ENCODE measurements around the gene RNF180. TPM values are rescaled to one million over a fixed set of nuclear protein-coding genes. Genes with fewer than 3 reads are reported as not detected.
"Not testable (repeated sequence)": the region's sequence is repeated elsewhere in the genome, so short reads cannot be mapped to it uniquely, and the experiment has no call there.

RNF180 gene
- polyA plus RNA-seq, 2 of the 4 experiments (the other 2 are of a cell fraction): 0.14 to 0.50 TPM

DNA sequence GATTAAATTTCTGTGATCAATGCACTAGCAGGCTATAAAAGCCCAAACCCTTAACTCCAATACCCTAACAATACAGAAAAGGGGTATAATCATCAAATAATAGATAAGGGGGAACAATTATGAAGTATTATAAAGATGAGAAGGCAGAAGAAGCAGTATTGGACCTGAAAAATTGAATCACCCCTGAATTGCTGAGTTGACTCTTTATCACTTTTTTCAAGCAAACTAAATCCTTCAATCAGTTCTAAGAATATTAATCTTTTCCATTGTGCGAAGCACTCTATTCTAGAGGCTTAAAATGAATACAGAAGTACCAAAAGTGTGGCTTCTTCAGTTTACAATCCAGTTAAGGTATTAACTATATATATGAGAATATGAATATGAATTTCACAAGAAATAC lies 120.7 kb downstream of the RNF180 start:
- FAIRE-seq: no peak
- POLR2A ChIA-PET: no interaction called here
- ATAC-seq: no peak
- no peak overlapping the region for H3K27ac ChIP-seq
- no peaks in the 10 kb centered on the region for H3K9me3 ChIP-seq
- CTCF ChIA-PET: no interaction called here
- no peak for DNase-seq (ENCODE audit: low read depth in 1 of 2, low spot score in 1 of 2)
- TF ChIP-seq MAZ (IDR thresholded peaks at IDR 0.05; ENCODE audit: borderline replicate concordance, low read depth, low read length) (no peak), MAFK (IDR thresholded peaks at IDR 0.05; ENCODE audit: partially characterized antibody) (peak; percentile 64)
- no peak overlapping the region for H3K4me3 ChIP-seq
- H3K4me1 ChIP-seq: no peaks in the 10 kb centered on the region
- 7% methylated on average over 1 of the region's 1 CpG for whole genome bisulfite sequencing (ENCODE audit: missing lambda C conversion rate)
- H3K4me2 ChIP-seq: no peak overlapping the region

- FAIRE-seq, CTCF ChIA-PET, ATAC-seq: not testable (repeated sequence)
Measured at GRCh38 chr5:64288496-64288895, 122.9 kb downstream of the RNF180 start.

DNA sequence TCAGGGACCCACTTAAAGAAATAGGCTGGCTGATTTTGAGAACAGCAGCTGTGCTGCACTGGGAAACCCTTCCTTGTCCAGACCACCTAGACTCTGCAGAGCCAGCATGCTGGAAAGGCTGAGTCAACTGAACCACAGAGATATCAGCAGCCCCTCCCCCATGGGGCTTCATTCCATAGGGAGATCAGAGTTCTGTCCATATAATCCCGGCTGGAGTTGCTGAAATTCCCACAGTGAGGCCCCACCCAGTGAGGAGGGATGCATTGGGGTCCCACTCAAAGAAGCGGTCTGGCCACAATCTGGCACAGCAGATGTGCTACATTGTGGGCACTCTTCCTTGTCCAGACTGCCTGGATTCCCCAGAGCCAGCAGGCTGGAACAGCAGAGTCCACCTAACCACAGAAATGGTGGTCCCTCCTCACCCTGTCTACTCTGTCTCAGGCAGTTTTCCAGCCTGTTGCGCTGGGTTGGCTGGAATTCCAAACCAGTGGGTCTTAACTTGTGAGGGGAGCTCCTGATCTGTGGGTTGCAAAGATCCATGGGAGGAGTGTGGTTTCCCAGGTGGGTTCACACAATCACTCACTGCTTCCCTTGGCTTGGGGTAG lies 127.1 kb downstream of the RNF180 start:
- ChIA-PET POLR2A (no interaction called here), CTCF (no interaction called here)
- TF ChIP-seq HOXA7 (CRISPR knock-in tag; IDR thresholded peaks at IDR 0.05) (no peak), REST (IDR thresholded peaks at IDR 0.05) (no peak), EP300 (IDR thresholded peaks at IDR 0.05) (no peak), CEBPB (IDR thresholded peaks at IDR 0.05) (no peak), CBX2 (IDR thresholded peaks at IDR 0.05; ENCODE audit: borderline replicate concordance, low read depth) (no peak), JUNB (IDR thresholded peaks at IDR 0.05) (no peak), NPAS2 (CRISPR knock-in tag; IDR thresholded peaks at IDR 0.05; ENCODE audit: borderline replicate concordance) (no peak), NFE2L2 (conservative IDR thresholded peaks at IDR 0.05; ENCODE audit: low read length) (no peak), EHF (CRISPR knock-in tag; IDR thresholded peaks at IDR 0.05) (no peak), BHLHE40 (IDR thresholded peaks at IDR 0.05; ENCODE audit: low read depth, low read length) (no peak), RARB (CRISPR knock-in tag; IDR thresholded peaks at IDR 0.05) (no peak), HMGXB4 (CRISPR knock-in tag; IDR thresholded peaks at IDR 0.05; ENCODE audit: borderline replicate concordance) (no peak), ZC3H11A (IDR thresholded peaks at IDR 0.05) (no peak), JUN (IDR thresholded peaks at IDR 0.05) (no peak), FOSL2 (IDR thresholded peaks at IDR 0.05) (no peak), FOSL2 (CRISPR knock-in tag; IDR thresholded peaks at IDR 0.05) (no peak), RFX5 (IDR thresholded peaks at IDR 0.05) (no peak), RCOR1 (IDR thresholded peaks at IDR 0.05; ENCODE audit: low read depth, low read length) (no peak)
- TF ChIP-seq, protein P1, sequence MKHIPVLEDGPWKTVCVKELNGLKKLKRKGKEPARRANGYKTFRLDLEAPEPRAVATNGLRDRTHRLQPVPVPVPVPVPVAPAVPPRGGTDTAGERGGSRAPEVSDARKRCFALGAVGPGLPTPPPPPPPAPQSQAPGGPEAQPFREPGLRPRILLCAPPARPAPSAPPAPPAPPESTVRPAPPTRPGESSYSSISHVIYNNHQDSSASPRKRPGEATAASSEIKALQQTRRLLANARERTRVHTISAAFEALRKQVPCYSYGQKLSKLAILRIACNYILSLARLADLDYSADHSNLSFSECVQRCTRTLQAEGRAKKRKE (CRISPR knock-in tag; IDR thresholded peaks at IDR 0.05; ENCODE audit: low read depth): no peak
- TF ChIP-seq, protein P2, sequence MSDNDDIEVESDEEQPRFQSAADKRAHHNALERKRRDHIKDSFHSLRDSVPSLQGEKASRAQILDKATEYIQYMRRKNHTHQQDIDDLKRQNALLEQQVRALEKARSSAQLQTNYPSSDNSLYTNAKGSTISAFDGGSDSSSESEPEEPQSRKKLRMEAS (IDR thresholded peaks at IDR 0.05): no peak
- TF ChIP-seq, protein P3, sequence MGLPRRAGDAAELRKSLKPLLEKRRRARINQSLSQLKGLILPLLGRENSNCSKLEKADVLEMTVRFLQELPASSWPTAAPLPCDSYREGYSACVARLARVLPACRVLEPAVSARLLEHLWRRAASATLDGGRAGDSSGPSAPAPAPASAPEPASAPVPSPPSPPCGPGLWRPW (IDR thresholded peaks at IDR 0.05): no peak
- DNase-seq (ENCODE audit: low read depth in 1 of 2, low spot score in 1 of 2): no peak
- no peak overlapping the region for H3K4me2 ChIP-seq
- H3K9me3 ChIP-seq: no peaks in the 10 kb centered on the region
- no peaks in the 10 kb centered on the region for H3K4me1 ChIP-seq
- H3K27ac ChIP-seq: no peak overlapping the region
- no peak overlapping the region for H3K4me3 ChIP-seq
- no peak for FAIRE-seq
- whole genome bisulfite sequencing (ENCODE audit: missing lambda C conversion rate): 0% methylated on average over 2 of the region's 3 CpGs
- ATAC-seq: no peak

More at GRCh38 chr5:64288496-64288895, 122.9 kb downstream of the RNF180 start:
- H3K4me2 ChIP-seq; POLR2A ChIA-PET; H3K9me3 ChIP-seq; DNase-seq (ENCODE audit: low read depth in 1 of 2, low spot score in 1 of 2); H3K4me3 ChIP-seq; H3K4me1 ChIP-seq; H3K27ac ChIP-seq: not testable (repeated sequence)
- WGBS (ENCODE audit: missing lambda C conversion rate): 7% methylated on average over 2 of the region's 2 CpGs

All from A549 (cell line).